GM15510 (cell line): Measurements from ENCODE around the gene ZNF568.

Experiments
- POLR2A ChIP-seq: IDR thresholded peaks from 3 replicates; pipeline ENCODE4 v1.6.1; 2011; ENCODE audit warnings: borderline replicate concordance; ENCODE audit not compliant: insufficient read length; ENCODE audit errors: extremely low read depth

The ZNF568 gene

GRCh38 chr19:36915992-36916830 is at the start of gene ZNF568, which contains the start of gene ZNF829:
Gene ZNF568 (plus strand): TSS chr19:36916332. CDS start chr19:36922771, 6,439 bp downstream.
Gene ZNF829 (minus strand): TSS chr19:36916291. CDS start chr19:36915167, 1,124 bp downstream.
- peak; percentile 41 for TF ChIP-seq POLR2A

GRCh38 chr19:36876993-36877938 is 38.9 kb upstream of the ZNF568 start:
- no peak for TF ChIP-seq POLR2A

GRCh38 chr19:36891768-36892357 is 24.3 kb upstream of the ZNF568 start:
- no peak for TF ChIP-seq POLR2A

- no peak for TF ChIP-seq POLR2A
Measured at GRCh38 chr19:36894849-36895383, 21.2 kb upstream of the ZNF568 start.

- no peak for TF ChIP-seq POLR2A
Measured at GRCh38 chr19:36898422-36898821, 17.7 kb upstream of the ZNF568 start.

GRCh38 chr19:36916991-36917390 is 859 bp downstream of the ZNF568 start:
- TF ChIP-seq POLR2A = no peak

- no peak for TF ChIP-seq POLR2A
Measured at GRCh38 chr19:36918090-36918489, 2.0 kb downstream of the ZNF568 start.

GRCh38 chr19:36931684-36932083 is 15.6 kb downstream of the ZNF568 start:
- no peak for TF ChIP-seq POLR2A

- TF ChIP-seq POLR2A = no peak
Measured at GRCh38 chr19:36939153-36939552, 23.0 kb downstream of the ZNF568 start.

GRCh38 chr19:36950335-36951119 is 34.4 kb downstream of the ZNF568 start:
- TF ChIP-seq POLR2A = no peak

GRCh38 chr19:36962346-36962745 is 46.2 kb downstream of the ZNF568 start:
- TF ChIP-seq POLR2A = no peak

- TF ChIP-seq POLR2A = no peak
Measured at GRCh38 chr19:36963280-36963679, 47.1 kb downstream of the ZNF568 start.

GRCh38 chr19:36972571-36972970 is 56.4 kb downstream of the ZNF568 start:
- TF ChIP-seq POLR2A = no peak
